CD4-positive, alpha-beta T cell treated with Interleukin-15 for 4 hours (primary cell): Measurements from ENCODE around the gene MAP4K1.
"Not testable (repeated sequence)": the region's sequence is repeated elsewhere in the genome, so short reads cannot be mapped to it uniquely, and the experiment has no call there.

Experiments
- DNase-seq: peaks from one replicate; pipeline ENCODE4 v3.0.0-alpha.2; 2020; ENCODE audit warnings: low spot score

MAP4K1 gene

DNA sequence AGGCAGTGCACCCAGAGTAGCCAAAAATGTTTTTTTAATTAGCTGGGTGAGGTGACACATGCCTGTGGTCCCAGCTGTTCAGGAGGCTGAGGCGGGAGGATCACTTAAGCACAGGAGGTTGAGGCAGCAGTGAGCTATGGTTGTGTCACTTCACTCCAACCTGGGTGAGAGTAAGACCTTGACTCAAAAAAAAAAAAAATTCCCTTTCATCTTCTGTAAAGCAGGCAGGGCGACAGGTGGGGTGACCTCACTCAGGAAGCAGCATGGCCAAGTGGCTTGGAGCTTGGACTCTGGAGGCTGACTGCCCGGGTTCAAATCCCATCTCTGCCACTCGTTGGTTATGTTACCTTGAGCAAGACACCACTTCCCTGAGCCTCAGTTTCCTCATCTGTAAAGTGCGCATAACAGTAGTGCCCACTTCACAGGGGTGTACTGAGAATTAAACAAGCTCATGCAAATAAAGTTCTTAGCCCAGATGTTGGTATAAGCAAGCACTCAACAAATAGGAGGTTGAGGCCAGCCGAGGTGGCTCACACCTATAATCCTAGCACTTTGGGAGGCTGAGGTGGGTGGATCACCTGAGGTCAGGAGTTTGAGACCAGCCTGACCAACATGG lies 48.3 kb downstream of the MAP4K1 start:
- DNase-seq = no peak

DNA sequence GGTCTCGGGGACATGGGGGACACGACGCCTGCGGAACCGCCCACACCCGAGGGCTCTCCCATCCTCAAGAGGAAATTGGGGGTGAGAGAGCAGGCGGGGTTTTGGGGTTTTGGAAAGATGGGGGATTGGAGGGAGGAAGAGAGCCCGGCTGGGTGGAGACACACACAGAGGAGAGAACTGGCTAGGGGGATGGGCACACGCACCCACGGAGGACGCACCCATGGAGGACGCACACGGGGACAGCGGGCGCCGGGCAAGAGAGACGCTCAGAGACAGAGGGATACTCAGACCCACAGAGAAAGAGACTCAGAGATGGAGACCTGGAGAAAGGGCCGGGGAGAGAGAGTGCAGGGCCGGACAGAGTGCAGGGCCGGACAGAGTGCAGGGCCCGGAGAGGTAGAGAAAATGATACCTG lies 52.1 kb downstream of the MAP4K1 start:
- no peak for DNase-seq

DNA sequence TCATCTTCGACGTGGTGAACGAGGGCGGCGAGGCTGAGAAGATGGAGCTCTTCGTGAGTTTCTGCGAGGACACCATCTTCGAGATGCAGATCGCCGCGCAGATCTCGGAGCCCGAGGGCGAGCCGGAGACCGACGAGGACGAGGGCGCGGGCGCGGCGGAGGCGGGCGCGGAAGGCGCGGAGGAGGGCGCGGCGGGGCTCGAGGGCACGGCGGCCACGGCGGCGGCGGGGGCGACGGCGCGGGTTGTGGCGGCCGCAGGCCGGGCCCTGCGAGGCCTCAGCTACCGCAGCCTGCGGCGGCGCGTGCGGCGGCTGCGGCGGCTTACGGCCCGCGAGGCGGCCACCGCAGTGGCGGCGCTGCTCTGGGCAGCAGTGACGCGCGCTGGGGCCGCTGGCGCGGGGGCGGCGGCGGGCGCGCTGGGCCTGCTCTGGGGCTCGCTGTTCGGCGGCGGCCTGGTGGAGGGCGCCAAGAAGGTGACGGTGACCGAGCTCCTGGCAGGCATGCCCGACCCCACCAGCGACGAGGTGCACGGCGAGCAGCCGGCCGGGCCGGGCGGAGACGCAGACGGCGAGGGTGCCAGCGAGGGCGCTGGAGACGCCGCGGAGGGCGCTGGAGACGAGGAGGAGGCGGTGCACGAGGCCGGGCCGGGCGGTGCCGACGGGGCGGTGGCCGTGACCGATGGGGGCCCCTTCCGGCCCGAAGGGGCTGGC lies 52.6 kb downstream of the MAP4K1 start:
- DNase-seq = peak; percentile 13

DNA sequence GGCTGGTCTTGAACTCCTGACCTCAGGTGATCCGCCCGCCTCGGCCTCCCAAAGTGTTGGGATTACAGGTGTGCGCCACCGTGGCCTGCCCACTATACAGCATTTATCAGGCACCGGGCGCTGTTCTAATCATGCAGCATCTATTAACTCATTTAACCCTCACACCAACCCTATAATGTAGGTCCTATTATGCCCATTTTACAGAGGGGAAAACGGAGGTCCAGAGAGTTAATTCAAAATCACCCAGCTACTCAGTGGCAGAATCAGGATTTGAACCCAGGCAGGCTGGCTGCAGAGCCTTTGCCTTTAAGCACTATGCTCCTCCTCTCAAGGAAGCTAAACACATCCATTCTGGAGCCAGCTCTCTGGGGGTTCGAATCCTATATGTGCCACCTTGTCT lies 54.3 kb downstream of the MAP4K1 start:
- DNase-seq = no peak

DNA sequence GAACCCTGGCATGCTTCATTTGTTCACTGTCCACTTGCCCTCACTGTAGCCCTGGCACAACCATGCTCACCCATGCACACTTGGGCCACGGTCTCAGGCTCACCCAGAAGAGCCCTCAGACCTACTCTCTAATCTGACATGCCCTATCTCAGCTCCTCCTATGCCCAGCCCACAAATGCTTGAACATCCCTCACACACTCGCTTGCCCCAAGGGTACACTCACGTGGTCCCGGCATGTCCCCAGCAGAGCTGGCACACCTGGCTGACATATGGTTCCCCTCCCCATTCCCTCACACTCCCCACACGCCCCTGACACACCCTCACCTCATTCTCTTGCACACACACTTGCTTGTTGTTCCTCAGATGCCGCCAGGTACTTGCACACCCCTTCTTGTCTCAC lies 55.7 kb downstream of the MAP4K1 start:
- DNase-seq = no peak

DNA sequence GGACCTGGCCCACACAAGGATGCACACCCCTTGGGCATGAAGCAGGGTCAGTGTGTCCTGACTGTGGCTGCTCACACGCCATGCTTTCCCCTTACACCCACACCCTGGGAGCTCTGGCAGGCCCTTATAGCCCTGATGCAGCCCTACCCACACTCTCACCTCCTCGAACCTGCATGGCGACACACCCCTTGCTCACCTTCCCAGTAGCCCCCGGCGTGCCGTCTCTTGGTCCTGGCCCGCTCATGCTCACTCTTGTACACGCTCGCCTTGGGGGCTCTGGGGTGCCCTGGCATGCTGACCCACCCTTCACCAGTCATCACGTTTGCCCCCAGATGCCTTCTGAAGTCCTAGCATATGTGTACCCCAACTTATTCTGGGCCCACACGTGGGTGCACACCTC lies 56.1 kb downstream of the MAP4K1 start:
- no peak for DNase-seq

DNA sequence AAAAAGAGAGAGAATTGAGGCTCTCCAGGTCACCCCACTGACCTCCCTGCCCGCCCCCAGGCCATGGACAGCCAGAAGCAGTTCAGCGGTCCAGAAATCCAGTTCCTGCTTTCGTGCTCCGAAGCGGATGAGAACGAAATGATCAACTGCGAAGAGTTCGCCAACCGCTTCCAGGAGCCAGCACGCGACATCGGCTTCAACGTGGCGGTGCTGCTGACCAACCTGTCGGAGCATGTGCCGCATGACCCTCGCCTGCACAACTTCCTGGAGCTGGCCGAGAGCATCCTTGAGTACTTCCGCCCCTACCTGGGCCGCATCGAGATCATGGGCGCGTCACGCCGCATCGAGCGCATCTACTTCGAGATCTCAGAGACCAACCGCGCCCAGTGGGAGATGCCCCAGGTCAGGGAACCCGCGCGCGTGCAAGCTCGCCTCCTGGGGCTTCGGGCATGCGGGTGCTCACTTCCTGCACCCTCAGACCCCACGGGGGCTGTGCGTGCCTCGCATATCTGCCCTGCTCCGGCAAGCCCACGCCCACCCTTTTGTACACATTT lies 56.6 kb downstream of the MAP4K1 start:
- DNase-seq = no peak

DNA sequence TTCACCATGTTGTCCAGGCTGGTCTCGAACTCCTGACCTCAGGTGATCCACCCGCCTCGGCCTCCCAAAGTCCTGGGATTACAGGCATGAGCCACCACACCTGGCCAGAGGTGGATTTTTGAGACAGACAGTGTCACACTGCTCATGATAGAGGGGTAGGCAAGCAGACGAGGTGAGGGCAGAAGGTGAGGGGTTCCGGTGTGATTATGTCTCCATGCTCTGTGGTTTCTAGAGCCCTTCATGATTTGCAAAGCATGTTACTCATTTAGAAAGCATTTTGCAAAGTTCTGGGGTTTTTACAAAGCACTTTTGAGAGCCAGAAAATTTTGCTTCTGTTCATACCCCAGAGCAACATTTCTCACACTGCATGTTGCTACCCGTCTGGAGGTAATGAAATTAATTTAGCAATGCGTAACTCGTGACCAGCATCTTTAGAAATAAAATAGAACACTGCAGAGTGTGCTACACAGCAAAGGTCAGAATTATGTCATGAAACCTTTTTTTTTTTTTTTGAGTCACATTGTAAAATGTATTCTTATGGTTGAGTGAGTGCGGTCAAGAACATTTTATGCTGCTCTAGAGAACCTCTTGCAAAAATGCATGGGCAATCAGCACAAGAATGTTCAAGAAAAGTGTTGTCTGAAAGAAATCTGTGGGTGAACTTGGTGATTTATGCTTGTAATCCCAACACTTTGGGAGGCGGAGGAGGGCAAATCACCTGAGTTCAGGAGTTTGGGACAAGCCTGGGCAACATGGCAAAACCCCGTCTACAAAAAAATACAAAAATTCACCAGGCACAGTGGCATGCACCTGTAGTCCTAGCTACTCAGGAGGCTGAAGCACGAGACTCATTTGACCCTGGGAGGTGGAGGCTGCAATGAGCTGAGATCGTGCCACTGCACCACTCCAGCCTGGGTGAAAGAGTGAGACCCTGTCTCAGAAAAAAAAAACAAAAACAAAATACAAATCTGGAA lies 58.0 kb downstream of the MAP4K1 start:
- DNase-seq = peak; percentile 61

DNA sequence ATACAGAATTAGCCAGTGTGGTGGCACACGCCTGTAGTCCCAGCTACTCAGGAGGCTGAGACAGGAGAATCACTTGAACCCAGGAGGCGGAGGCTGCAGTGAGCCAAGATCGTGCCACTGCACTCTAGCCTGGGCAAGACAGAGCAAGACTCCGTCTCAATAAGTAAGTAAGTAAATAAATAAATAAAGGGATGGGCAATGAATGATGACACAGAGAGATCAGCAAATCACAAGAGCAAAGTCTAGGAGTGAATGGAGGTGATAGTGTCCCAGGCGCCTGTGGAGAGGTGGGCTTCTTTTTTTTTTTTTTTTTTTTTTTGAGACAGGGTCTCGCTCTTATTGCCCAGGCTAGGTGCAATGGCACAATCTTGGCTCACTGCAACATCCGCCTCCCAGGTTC lies 58.8 kb downstream of the MAP4K1 start:
- not testable (repeated sequence) for DNase-seq

DNA sequence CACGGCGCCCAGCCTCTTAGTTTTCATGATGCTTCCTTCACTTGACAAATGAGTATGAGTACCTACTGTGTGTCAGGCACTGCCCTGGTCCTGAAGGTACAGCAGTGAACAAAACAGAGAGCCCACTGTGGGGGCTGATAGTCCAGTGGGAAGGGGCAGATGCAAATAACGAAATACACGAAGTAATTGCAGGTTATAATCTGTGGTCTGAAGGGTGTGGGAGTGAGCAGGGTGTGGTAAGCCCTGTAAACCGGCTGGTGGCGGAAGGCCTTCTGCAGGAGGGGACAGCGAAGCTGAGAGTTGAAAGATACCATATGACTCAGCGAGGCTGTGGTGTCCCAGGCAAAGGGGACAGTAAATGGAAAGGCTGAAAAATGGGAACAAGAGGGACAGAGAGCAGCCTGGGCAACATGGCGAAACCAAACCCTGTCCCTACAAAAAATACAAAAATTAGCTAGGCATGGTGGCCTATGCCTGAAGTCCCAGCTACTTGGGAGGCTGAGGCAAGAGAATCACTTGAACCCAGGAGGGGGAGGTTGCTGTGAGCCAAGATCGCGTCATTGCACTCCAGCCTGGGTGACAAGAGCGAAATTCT lies 60.5 kb downstream of the MAP4K1 start:
- peak; percentile 60 for DNase-seq

DNA sequence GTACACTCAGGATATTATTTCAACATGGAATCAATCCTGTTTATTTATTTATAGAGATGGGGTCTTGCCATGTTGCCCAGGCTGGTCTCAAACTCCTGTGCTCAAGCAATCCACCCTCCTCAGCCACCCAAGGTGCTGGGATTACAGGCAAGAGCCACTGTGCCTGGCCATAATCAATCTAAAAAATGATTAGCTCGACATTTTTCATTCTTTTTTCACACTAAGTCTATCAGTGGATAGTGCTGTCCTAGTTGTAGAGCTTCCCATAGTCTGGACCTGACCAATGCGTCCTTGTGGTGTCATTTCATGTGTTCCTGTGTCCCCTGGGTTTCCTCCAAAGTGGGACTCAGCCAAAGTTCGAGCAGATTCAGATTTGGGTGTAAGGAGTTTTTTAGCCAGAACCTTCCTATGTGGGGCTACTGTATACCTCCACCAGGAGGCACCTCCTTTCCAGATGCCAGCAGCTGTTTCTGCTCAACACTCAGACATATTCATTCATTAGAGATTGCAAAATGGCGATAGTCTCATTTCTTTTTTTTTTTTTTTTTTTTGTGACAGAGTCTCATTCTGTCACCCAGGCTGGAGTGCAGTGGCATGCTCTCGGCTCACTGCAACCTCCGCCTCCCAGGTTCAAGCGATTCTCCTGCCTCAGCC lies 61.1 kb downstream of the MAP4K1 start:
- DNase-seq = no peak

DNA sequence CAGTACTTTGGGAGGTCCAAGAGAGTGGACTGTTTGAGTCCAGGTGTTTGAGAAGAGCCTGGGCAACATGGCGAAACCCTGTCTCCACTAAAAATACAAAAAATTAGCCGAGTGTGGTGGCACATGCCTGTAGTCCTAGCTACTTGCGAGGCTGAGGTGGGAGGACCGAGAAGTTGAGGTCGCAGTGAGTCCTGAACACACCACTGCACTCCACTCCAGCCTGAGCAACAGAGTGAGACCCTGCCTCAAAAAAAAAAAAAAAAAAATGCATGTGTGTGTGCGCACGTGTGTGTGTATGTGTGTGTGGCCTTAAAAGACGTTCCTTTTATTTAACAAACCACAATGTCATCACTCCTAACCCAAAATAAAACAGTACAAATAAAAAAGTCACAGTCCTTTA lies 62.6 kb downstream of the MAP4K1 start:
- no peak for DNase-seq

DNA sequence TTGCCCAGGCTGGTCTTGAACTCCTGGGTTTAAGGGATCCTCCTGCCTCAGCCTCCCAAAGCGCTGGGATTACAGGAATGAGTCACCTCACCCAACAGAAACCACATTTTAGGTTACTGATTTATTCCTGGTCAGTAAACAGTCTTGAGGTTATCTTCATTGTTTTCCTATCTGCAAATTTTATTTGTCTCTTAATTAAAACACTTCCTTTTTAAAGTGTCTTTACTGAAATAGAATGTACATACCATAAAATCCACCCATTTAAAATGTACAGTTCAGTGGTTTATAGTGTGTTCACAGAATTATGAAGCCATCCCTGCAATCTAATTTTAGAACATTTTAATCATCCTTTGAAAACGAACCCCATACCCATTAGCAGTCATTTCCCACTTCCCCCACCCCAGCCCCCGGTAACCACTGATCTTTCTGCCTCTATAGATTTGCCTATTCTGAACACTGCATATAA lies 63.0 kb downstream of the MAP4K1 start:
- no peak for DNase-seq

DNA sequence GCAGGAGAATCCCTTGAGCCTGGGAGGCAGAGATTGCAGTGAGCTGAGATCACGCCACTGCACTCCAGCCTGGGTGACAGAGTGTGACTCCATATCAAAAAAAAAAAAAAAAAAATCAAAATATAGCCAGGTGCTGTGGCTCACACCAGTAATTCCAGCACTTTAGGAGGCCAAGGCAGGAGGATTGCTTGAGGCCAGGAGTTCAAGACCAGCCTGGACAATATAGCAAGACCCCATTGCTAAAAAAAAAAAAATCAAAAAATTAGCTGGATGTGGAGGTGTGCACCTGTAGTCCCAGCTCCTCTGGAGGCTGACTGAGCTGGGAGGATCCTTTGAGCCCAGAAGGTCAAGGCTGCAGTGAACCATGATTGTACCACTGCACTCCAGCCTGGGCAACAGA lies 64.5 kb downstream of the MAP4K1 start:
- not testable (repeated sequence) for DNase-seq

DNA sequence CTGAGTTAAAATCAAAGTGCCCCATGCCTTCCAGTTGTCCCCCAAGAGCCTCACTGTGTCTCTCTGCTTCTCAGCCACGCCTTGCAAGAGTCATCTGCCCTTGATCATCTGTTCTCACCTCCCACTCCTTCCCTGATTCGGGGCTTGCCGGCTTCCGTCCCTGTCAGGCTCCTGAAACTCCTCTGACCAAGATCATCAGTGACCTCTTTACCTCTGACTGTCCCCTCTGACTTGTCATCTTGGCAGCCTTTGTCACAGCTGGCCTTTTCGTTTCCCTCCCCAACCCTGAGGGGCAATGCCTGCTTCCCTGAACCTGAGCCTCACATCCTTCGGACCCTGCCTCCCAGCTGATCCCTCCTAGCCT lies 66.3 kb downstream of the MAP4K1 start:
- peak; percentile 35 for DNase-seq

DNA sequence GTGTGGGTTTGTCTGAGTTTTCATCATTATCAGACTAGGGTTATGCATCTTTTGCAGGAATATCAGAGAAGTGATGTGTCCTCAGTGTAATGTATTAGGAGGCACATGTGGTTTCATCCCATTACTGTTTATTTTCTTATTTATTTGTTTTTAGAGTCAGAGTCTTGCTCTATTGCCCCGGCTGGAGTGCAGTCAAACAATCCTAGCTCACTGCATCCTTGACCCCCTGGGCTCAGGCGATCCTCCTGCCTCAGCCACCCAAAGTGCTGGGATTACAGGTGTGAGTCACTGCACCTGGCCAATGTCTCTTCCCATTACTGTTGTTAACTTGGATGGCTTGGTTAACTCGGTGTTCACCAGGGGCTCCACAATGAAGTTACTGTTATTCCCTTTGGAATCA lies 67.4 kb downstream of the MAP4K1 start:
- no peak for DNase-seq

DNA sequence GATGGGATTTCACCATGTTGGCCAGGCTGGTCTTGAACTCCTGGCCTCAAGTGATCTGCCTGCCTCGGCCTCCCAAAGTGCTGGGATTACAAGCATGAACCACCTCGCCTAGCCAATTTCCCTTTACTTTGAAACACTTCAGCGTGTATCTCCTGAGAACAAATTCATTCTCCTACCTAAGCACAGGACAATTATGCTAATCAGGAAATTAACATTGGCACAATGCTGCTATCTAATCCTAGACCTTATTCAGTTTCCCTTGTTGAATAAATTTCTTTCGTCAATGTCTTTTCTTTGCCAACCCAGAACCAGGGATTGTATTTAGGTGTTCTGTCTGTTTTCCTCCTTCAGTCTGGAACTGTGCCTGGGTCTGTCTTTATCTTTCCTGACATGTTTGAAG lies 67.8 kb downstream of the MAP4K1 start:
- no peak for DNase-seq

DNA sequence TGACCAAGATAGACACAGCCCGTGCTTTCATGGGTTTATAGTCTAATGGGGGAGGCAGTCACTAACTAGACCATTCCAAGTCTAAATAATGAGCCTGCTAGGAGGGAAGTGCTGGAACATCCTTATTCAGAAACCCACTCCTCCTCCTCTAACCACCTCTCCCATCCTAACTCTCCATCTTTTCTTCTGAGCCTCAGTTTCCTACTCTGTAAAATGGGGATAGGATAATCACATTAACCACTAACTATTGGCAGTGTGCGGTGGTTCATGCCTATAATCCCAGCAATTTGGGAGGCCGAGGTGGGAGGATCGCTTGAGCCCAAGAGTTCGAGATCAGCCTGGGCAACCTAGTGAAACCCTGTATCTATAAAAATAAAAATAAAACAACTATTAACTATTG lies 68.7 kb downstream of the MAP4K1 start:
- DNase-seq = no peak

DNA sequence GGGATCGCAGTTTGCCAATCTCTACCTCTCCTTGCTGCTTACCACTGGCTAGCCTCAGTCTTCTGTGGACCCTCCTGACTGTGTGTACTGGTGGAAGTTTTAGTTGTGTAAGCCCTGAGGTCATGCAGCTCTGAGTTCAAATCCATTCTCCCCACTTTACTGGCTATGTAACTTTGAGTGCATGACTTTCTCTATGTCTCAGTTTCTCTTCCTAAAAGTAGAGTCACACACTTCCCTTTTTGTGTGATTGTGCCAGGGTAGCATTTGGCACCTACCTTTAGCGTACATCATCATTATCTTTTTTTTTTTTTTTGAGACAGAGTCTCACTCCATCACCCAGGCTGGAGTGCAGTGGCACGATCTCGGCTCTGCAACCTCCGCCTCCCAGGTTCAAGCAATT lies 70.3 kb downstream of the MAP4K1 start:
- DNase-seq = no peak

DNA sequence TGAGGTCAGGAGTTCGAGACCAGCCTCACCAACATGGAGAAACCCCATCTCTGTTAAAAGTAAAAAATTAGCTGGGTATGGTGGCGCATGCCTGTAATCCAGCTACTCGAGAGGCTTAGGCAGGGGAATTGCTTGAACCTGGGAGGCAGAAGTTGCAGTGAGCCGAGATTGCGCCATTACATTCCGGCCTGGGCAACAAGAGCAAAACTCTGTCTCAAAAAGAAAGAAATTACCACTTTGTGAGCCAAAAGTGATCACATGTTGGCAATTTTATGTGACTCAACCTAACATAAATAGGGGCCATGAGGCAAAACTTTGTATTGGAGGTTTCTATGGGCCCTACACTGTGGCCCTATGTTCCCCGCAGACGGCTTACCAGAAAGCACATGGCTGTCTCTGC lies 72.2 kb downstream of the MAP4K1 start:
- DNase-seq = no peak

DNA sequence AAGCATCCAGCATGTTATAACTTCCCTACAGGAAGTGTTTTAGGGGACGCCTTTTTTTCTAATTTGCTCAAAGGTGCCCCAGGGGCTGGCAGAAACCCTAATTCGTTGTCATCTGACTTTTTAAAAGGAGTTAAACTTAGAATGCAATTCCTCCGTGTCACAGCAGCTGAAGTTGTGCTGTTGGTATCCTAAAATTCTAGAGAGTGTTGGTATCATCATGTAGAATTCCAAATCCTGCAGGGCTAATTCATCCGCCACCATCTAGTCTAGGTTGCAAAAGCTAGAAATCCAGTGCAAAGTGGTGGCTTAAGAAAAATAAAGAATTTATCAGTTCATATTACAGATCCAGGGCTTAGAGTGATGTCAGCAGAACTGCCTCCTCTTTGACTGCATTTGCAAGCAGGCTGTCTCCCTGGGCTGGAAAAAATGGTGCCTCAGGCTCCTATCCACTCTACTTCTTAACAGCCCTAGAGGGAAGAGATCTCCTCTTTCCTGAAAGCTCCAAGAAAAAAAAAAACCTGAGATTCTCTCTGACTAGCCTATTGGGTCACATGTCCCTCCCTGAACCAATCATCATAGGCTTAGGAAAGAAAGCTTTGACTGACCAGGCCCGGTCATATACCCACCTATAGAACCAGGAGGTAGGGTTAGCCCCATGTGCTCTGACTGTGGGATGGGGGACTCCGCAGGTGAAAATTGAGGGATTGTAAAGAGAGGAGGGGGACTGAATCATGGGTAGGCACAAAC lies 73.0 kb downstream of the MAP4K1 start:
- peak; percentile 74 for DNase-seq
